Adipocyte (in vitro differentiated cells): ENCODE data around the gene BTG4.
A peak's percentile ranks its signal among the peaks of the same experiment; 100 is the strongest.

Experiments
- DNase-seq: peaks from one replicate; pipeline ENCODE4 v3.0.0-alpha.2; 2015; ENCODE audit warnings: low read depth
- H3K27me3 ChIP-seq: replicated peaks from 2 replicates; pipeline ENCODE4 v1.7.0; 2013; ENCODE audit warnings: mild to moderate bottlenecking, low read length, moderate library complexity; ENCODE audit not compliant: control insufficient read depth, insufficient read depth
- H3K36me3 ChIP-seq: 2 replicates; pipeline ENCODE4 v1.7.0; 2013; ENCODE audit warnings: low read length, mild to moderate bottlenecking, moderate library complexity; ENCODE audit not compliant: control insufficient read depth, insufficient read depth, severe bottlenecking
- H3K4me1 ChIP-seq: 2 replicates; pipeline ENCODE4 v1.7.0; 2013; ENCODE audit warnings: mild to moderate bottlenecking, low read length, moderate library complexity; ENCODE audit not compliant: control insufficient read depth, insufficient read depth
- H3K4me3 ChIP-seq: 2 replicates; pipeline ENCODE4 v1.7.0; 2013; ENCODE audit warnings: mild to moderate bottlenecking, low read length, moderate library complexity
- H3K9ac ChIP-seq: 2 replicates; pipeline ENCODE4 v1.7.0; 2013; ENCODE audit warnings: mild to moderate bottlenecking, low read length, moderate library complexity
- H3K9me3 ChIP-seq: 2 replicates; pipeline ENCODE4 v1.7.0; 2013; ENCODE audit warnings: mild to moderate bottlenecking, low read length, moderate library complexity; ENCODE audit not compliant: control insufficient read depth

BTG4 gene

GRCh38 chr11:111512296-111513239 is at the start of gene BTG4:
Gene BTG4 (minus strand): TSS chr11:111512386. CDS start chr11:111498776, 13,610 bp downstream.
- peak within 1 kb of the TSS; percentile 78 for H3K4me3 ChIP-seq
- no peaks in the 10 kb centered on the region for H3K27me3 ChIP-seq
- DNase-seq: no peak
- H3K9me3 ChIP-seq: no peaks in the 10 kb centered on the region
- peak within 1 kb of the TSS; percentile 75 for H3K9ac ChIP-seq
- no peaks in the 10 kb centered on the region for H3K4me1 ChIP-seq
- H3K36me3 ChIP-seq: no peaks in the 10 kb centered on the region

GRCh38 chr11:111561791-111562325 is 49.7 kb upstream of the BTG4 start:
- no peaks in the 10 kb centered on the region for H3K9me3 ChIP-seq
- H3K4me3 ChIP-seq: no peak overlapping the region
- peaks cover 4% of the 10 kb centered on the region for H3K36me3 ChIP-seq
- peak; percentile 77 for DNase-seq
- no peaks in the 10 kb centered on the region for H3K27me3 ChIP-seq
- H3K4me1 ChIP-seq: peaks cover 45% of the 10 kb centered on the region
- peak overlapping the region; percentile 32 for H3K9ac ChIP-seq

DNA sequence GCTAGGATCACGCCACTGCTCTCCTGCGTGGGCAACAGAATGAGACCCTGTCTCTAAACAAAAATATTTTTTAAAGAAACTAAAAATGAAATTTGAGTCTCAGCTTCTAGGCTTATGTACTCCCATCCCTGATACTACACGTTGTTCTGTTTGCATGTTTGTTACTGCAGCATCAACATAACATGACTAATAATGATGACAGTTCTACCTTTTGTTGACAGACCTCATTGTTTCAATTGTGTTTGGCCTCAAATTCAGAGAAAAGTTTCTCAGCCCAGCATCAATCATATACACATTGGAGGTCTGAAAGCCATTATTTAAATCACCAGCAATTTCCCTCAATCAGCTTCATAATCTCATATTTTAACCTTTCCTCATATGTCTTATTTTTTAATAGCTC is 49.1 kb upstream of the BTG4 start:
- Histone ChIP-seq H3K36me3 (peaks cover 4% of the 10 kb centered on the region), H3K4me3 (no peak overlapping the region), H3K4me1 (peaks cover 51% of the 10 kb centered on the region), H3K27me3 (no peaks in the 10 kb centered on the region), H3K9ac (peak overlapping the region; percentile 32), H3K9me3 (no peaks in the 10 kb centered on the region)
- DNase-seq: no peak

- Histone ChIP-seq H3K36me3 (peaks cover 4% of the 10 kb centered on the region), H3K27me3 (no peaks in the 10 kb centered on the region), H3K9ac (peak overlapping the region; percentile 32), H3K4me3 (no peak overlapping the region), H3K4me1 (peaks cover 56% of the 10 kb centered on the region), H3K9me3 (no peaks in the 10 kb centered on the region)
- DNase-seq: no peak
Observed at GRCh38 chr11:111560800-111561199, 48.6 kb upstream of the BTG4 start.

DNA sequence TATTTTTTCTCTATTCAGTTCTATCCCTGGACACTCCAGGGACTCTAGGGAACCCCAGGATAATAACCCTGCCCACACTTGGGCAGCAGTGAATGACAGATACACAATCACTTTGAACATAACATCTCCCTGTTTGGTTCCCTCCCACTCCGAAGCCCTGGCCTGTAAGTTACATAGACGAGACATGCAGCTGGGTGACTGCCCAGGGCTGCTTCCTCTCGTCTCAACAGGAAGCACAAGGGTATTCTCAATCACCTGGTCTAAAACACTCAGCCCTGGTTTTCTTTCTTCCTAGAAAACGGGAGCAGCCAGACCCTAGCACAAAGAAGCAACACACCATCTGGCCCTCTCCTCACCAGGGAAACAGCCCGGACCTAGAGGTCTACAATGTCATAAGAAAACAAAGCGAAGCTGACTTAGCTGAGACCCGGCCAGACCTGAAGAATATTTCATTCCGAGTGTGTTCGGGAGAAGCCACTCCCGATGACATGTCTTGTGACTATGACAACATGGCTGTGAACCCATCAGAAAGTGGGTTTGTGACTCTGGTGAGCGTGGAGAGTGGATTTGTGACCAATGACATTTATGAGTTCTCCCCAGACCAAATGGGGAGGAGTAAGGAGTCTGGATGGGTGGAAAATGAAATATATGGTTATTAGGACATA is 47.7 kb upstream of the BTG4 start:
- no peak for DNase-seq
- no peaks in the 10 kb centered on the region for H3K27me3 ChIP-seq
- peaks cover 4% of the 10 kb centered on the region for H3K36me3 ChIP-seq
- H3K4me3 ChIP-seq: no peak overlapping the region
- H3K9ac ChIP-seq: no peak overlapping the region
- peaks cover 65% of the 10 kb centered on the region for H3K4me1 ChIP-seq
- no peaks in the 10 kb centered on the region for H3K9me3 ChIP-seq

DNA sequence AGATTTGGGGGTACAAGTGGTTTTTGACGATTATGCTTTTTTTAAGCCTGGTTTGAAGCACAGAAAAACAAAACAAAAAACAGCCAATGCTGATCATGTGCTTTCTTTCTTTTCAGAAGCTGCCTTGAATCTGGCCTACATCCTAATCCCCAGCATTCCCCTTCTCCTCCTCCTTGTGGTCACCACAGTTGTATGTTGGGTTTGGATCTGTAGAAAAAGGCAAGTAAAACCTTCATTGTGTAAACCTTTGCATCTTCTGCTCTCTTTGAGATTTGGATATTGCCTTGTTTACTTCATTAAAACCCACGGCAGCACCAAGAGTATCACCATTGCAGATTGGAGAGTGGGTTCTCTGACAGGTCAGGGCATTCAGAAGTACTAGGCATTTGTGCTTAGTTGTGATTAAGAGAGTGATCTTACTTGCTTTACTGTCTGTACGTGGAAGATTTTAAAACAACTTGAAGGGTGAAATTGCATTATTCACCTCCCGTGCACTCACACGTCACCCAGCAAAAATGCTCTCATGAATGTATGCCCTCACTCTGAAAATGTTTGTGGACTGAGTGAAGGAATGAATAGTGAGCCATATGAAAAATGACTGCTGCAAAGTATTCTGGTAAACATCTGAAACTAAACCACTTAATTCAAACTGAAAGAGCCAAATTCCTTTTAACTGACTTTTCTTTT is 45.4 kb upstream of the BTG4 start:
- Histone ChIP-seq H3K9me3 (no peaks in the 10 kb centered on the region), H3K27me3 (no peaks in the 10 kb centered on the region), H3K36me3 (peaks cover 4% of the 10 kb centered on the region), H3K9ac (peak overlapping the region; percentile 57), H3K4me1 (peaks cover 68% of the 10 kb centered on the region), H3K4me3 (peak overlapping the region; percentile 2)
- DNase-seq: peak; percentile 98

- peak; percentile 50 for DNase-seq
- Histone ChIP-seq H3K9ac (no peak overlapping the region), H3K4me3 (no peak overlapping the region), H3K9me3 (no peaks in the 10 kb centered on the region), H3K36me3 (peaks cover under 1% of the 10 kb centered on the region), H3K27me3 (no peaks in the 10 kb centered on the region), H3K4me1 (peaks cover 46% of the 10 kb centered on the region)
Observed at GRCh38 chr11:111555255-111555654, 43.1 kb upstream of the BTG4 start.

- Histone ChIP-seq H3K36me3 (no peaks in the 10 kb centered on the region), H3K4me3 (peak overlapping the region; percentile 17), H3K9me3 (no peaks in the 10 kb centered on the region), H3K27me3 (no peaks in the 10 kb centered on the region), H3K4me1 (peaks cover 40% of the 10 kb centered on the region), H3K9ac (peak overlapping the region; percentile 32)
- no peak for DNase-seq
Observed at GRCh38 chr11:111554532-111554931, 42.3 kb upstream of the BTG4 start.

DNA sequence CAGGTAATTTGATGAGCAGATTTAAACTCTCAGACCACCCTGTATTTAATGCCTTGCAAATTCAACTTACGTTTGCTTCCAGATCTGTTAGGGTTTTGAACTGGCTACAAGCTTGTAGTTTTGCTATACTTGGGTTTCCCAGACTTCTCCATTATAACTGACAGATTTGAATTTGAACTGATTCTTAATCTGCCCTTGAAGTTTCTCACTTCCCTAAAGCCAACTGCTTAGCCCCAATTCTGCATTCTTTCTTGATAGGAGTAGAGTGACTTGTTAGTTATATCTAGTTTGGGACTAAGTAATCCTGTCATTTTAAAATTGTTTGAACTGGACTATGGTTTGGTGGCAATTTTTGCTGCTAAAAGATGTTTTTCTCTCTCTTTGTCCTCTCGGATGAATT is 38.1 kb upstream of the BTG4 start:
- peaks cover 9% of the 10 kb centered on the region for H3K4me1 ChIP-seq
- peaks cover 21% of the 10 kb centered on the region for H3K36me3 ChIP-seq
- no peaks in the 10 kb centered on the region for H3K27me3 ChIP-seq
- no peak overlapping the region for H3K9ac ChIP-seq
- H3K9me3 ChIP-seq: no peaks in the 10 kb centered on the region
- no peak for DNase-seq
- H3K4me3 ChIP-seq: no peak overlapping the region

DNA sequence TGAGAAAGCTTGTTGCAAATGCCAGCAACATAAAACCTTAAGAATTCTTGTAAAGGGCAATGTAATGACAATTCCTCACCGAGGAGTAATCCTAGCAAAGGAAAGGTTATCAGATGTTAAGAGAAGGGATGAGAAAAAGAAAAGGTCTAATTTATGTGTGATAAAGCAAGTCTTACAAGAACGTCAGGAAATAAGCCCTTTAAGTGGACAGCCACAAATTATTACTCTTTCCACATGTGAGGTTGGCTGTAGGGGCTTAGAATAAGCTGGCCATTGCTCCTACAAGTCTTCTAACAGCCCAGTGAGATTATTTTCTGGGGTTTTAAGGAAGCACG is 37.6 kb upstream of the BTG4 start:
- no peaks in the 10 kb centered on the region for H3K27me3 ChIP-seq
- H3K4me1 ChIP-seq: peaks cover 5% of the 10 kb centered on the region
- no peak for DNase-seq
- H3K9ac ChIP-seq: no peak overlapping the region
- H3K9me3 ChIP-seq: no peaks in the 10 kb centered on the region
- no peak overlapping the region for H3K4me3 ChIP-seq
- peaks cover 23% of the 10 kb centered on the region for H3K36me3 ChIP-seq
